ENCODE results near the gene SLC39A11.
A peak's percentile ranks its signal among the peaks of the same experiment; 100 is the strongest.
"Not testable (repeated sequence)": the region's sequence is repeated elsewhere in the genome, so short reads cannot be mapped to it uniquely, and the experiment has no call there.

Gene SLC39A11

DNA sequence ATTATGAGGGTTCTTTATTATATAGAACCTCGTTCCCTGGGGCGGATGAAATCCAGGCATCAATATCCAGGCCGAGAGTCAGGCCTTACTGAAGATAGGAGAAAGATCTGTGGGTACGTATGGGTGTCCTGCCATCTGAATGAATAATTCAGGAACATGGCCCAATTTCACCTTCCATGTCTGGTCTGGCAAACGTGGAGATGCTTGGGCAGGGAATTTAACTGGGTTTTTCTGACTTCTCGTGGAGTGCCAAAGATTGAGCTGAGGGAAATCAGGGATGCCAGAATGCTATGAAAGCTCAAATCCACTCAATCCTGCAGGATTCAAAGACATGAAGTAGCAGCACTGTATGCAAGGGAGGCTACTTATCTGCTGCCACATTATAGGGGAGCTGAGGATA lies 302.8 kb downstream of the SLC39A11 start:
- no peak for DNase-seq (ENCODE audit: low read depth in 2 of 2)

DNA sequence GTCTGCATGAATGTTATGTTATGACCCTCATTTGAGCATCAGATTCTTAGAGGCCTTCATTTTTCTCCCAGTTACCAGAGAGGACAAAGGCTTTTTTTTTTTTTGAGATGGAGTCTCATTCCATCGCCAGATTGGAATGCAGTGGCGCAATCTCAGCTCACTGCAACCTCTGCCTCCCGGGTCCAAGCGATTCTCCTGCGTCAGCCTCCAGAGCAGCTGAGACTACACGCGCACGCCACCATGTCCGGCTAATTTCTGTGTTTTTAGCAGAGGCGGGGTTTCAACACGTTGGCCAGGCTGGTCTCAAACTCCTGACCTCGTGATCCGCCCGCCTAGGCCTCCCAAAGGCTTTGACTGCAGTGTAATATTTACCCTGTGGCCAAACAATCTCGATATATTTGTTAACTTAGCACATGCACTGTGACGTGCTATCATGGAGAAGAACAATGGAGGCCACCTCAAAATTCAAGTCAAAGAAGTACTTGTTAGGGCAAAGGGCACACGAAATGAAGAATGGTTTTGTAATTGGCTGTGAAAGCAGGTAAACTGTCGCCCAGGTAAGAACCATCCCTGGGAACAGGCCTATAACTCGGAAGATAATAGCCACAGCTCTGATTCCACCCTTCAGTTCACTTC lies 303.4 kb downstream of the SLC39A11 start:
- peak in 1 of 2 experiments; percentile 4 for DNase-seq (ENCODE audit: low read depth in 2 of 2)

DNA sequence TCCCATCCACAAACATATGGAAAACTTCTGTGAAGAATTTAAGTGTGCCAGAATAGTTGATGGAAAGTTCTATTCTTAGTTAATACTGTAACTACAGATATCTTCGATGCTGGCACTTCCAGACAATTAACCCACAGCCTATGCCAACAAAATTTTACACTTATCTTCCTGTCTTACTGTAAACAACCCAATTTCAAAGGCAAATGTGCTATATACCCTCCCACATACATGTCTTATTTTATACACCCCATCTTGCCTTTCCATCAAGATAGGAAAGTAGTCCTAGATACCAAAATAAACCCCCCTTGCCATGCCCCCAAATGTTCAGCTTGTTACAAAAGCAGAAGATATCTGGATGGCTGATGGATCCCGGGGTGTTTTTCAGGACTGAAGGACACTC lies 306.3 kb downstream of the SLC39A11 start:
- DNase-seq (ENCODE audit: low read depth in 2 of 2) = no peak

DNA sequence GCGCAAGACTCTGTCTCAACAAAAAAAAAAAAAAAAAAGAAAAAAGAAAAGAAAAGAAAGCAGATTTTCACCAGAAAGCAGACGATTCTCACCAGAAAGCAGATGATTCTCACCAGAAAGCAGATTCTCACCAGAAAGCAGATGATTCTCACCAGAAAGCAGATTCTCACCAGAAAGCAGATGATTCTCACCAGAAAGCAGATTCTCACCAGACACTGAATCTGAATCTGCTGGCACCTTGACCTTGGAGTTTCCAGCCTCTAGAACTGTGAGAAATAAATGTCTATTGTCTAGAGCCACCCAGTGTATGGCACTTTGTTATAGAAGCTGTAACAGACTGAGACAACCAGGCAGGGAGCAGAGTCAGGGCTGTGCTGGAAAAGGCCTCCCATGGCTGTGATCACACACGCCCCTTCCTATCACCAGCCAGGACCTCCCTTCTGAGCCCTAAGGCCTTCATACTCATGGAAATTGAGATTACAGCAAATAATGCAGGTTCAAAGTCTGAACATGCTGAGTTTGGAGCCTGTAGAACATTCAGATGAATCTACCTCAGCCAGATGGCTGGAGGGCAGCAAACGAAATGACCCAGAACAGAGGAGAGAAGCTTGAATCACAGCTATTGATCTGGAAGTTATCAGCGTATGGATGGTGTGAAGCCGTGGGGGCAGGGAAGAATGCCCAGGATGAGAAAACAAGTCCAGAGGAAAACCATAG lies 309.3 kb downstream of the SLC39A11 start:
- no peak for DNase-seq (ENCODE audit: low read depth in 2 of 2)

DNA sequence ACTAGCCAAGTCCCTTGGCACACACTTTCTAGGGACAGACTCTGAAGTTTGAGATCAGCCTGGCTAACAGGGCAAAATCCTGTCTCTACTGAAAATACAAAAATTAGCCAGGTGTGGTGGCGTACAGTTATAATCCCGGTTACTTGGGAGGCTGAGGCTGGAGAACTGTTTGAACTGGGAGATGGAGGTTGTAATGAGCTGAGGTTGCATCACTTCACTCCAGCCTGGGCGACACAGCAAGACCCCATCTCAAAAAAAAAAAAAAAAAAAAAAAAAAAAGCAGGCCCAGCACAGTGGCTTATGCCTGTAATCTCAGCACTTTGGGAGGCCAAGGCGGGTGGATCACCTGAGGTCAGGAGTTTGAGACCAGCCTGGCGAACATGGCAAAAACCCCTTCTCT lies 310.1 kb downstream of the SLC39A11 start:
- not testable (repeated sequence) for DNase-seq (ENCODE audit: low read depth in 2 of 2)

DNA sequence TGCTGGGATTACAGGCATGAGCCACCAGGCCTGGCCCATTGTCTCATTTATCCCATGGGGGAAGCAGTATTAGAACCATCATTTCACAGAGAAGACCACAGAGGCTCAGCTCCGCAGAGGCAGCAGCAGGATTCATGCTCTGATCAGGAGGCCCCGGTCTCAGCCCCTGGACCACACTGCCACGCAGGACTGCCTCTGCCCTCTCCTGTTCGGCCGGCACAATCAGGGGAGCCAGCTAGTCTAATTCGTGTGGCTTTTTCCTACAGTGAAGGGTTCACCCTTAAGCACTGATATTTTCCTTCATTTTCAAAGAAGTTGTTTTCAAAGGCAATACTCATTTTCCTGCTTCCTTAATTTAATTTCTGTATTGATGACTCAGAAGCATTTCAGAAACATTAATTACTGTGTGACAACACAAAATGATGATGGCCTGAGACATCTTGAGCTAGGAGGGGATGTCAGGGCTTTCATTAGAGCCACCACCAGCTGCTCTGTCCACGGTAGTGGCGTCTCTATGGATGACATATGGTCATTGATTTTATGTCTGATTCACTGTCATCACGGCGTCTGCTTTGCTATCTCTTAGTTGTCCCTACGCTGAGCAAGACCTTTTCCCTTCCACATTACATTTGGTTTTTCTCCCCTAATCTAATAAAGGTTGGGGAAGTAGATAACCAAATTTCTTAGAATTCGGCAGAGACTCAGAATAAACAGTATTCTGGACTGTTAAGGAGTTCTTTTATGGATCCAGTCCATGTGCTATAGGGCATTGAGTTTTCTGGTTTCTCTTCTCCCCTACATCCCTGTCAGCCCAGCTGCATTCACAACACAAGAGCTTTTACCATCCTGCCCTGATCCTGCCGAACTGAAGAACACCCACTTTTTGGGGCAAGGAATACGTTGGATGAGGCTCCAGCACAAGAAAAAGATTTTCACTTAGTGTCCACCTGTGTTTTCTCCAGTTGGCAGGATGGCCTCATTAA lies 314.0 kb downstream of the SLC39A11 start:
- DNase-seq (ENCODE audit: low read depth in 2 of 2) = no peak

DNA sequence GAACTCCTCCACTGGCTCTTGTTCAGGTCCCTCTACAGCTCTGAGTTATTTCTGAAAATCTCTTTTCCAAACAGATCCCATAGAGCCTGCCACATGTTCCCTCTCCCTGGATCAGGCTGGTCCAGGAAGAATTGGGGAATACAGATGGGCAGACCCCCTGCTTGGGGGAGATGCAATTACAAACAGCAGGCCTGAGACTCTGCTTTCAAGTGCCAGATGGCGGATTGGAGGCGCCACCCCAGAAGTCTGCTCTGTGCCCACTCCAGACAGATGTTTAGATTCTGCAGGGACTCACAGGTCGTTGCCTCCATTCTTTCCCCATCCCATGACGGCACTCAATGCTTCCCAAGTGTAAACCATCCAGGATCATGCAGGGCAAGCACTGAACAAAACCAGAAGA lies 316.6 kb downstream of the SLC39A11 start:
- no peak for DNase-seq (ENCODE audit: low read depth in 2 of 2)

DNA sequence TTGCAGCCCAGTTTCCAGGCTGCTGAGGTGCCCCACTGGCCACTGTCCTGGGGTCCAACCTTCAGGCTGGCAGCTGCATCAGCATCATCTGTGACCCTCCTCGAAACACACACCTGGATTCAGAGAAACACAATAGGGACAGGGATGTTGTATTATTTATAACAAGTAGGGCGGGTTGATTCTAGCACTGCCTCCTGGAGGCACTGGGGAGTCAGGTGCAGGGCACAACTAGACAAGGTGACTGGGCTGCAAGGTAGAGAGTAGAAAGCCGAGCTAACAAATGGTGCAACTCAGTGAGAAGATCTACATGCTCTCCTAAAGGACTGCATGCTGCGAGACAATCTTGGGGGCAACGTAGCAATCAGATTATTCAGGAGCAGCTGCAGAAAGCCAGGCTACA lies 317.3 kb downstream of the SLC39A11 start:
- no peak for DNase-seq (ENCODE audit: low read depth in 2 of 2)

DNA sequence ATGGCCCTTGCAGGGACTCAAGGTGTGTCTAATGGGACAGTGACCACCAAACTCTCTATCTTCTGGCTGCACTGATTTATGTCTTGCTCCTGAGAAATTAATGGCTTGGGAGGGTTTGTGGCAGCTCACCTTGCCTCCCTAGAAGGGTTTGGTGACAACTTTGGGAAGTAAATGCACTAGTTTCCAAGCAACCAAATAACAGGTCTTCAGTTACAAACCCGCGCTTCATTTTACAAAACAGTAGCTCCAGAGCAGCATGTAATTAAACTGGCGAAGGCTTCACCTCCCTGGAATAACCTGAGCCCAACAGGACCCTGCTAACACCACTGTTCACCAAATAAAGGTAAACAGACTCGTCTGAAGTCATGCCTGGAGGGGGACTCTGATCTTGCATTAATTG lies 318.3 kb downstream of the SLC39A11 start:
- no peak for DNase-seq (ENCODE audit: low read depth in 2 of 2)

DNA sequence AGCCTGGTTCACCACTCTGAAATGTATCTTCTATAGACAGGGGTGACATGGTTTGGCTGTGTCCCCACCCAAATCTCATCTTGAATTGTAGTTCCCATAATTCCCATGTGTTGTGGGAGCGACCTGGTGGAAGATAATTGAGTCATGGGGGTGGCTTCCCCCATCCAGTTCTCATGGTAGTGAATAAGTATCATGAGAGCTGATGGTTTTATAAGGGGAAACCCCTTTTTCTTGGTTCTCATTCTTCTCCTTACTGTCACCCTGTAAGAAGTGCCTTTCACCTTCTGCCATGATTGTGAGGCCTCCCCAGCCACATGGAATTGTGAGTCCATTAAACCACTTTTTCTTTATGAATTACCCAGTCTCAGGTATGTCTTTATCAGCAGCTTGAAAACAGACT lies 319.3 kb downstream of the SLC39A11 start:
- DNase-seq (ENCODE audit: low read depth in 2 of 2) = not testable (repeated sequence)

DNA sequence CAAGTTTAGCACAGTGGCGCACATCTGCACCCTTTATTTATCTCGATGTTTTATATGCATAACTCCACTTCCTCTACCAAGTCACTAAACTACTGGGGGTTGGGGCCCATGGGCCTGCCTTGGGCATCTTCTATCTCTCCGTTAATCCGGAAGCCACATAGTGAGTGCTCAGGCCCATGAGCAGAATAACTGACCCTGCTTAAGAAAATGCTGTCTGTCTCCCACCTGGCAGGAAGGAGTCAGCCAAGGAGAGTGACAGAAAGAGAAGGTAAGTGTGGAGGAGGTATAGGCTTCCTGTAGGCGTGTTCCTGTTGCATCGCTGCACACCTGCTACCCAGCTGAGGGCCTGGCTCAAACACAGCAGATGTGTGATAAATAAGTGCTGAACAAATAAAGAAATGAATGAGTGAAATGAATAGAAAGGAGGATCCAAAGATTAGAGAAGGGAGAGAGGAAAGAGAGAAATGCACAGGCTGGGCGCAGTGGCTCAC lies 320.1 kb downstream of the SLC39A11 start:
- DNase-seq (ENCODE audit: low read depth in 2 of 2) = no peak

DNA sequence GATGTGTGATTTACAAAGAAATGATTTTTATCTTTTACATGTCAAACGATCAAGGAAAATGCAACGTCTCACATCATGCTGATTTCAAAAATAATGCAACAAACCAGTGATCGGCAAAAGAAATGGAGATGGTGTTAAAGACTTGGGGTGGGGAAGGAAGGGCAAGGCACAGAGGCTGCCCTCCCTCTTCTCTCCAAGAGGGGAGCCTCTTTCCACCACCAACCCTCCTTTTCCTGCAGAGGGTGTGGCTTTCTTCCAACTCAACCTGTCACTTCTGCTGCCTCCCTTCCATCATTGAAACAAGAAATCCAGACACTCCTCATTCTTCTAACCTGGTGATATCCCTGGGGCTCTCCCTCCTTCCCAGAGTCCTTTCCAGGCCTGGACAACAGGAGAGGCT lies 320.8 kb downstream of the SLC39A11 start:
- DNase-seq (ENCODE audit: low read depth in 2 of 2) = no peak

DNA sequence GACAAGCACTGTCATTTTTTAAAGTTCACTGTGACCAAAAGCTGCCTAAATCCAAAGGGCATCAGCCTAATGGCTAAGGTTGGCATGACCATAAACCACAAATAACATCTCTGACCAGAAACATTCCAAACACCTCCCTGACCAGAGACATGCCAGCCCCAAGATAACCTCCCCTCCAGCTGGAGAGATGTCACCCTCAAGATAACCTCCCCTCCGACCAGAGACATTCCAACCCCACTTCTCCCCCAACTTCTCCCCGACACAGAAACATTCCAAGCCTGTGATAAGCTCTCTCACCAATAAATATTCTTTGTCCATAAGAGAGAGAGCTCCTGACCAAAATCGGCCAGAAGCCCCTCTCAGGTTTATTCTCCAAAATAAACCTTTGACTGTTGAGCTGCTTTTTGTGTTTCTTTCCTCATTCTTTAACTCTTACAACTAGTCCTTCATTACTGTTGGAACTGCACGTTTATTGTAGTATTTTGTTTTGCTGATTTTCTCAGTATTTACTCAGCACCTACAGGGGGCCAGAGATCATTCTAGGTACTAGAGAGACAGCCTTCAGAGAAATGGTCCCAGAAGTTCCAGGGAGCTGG lies 325.6 kb downstream of the SLC39A11 start:
- no peak for DNase-seq (ENCODE audit: low read depth in 2 of 2)

DNA sequence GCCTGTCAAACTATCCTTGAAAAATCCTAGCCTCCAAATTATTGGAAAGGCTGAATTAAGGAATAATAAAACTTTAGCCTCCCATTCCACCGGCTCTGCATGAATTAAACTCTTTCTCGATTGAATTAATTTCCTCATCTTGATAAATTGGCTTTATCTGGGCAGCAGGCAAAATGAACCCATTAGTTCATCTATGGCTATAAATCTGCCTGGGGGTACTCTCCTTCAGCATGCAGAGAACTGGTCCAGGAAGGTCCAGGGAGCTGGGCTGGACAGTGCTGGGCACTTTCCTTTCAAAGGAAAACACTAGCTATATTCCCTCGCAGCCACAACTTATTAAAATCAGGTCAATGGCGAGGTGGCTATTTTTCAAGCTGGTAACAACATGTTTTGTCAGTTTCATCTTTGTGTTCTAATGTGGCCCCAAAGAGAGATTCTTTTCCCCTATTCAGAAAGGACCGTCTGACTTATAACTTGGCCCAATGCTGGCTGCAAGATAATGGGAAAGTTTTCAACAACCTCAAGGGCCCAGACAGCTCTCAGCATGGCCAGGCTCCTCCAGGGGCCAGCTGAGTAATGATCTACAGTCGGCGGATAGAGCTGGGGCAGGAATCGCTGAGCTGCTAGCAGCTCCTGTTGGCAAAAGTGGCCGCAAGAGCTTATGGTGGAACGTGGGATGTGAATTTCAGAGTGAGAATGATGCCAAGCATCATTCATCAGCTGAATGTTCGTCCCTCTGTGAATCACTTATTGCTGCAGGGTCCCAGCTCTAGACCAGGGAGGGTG lies 326.9 kb downstream of the SLC39A11 start:
- no peak for DNase-seq (ENCODE audit: low read depth in 2 of 2)

DNA sequence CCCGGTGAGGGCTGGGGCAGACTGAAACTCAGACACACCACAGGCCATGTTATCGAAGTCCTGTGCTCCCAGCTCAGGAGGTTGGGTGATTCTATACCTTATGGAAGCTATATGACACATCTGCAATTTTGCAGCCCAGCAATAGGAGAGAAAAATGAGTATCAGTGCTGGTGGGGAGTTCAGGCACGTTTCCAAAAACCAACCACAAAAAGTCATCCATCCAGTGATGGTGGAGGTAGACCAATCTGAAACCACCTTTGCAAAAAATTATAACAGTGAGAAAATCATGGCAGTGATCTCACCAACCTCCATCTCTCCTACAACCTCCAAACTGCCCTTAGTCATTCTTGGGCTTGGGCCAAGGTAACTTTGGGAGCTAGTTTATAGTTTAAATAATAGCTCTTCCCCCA lies 327.9 kb downstream of the SLC39A11 start:
- peak; percentile 5 to 12 for DNase-seq (ENCODE audit: low read depth in 2 of 2)

DNA sequence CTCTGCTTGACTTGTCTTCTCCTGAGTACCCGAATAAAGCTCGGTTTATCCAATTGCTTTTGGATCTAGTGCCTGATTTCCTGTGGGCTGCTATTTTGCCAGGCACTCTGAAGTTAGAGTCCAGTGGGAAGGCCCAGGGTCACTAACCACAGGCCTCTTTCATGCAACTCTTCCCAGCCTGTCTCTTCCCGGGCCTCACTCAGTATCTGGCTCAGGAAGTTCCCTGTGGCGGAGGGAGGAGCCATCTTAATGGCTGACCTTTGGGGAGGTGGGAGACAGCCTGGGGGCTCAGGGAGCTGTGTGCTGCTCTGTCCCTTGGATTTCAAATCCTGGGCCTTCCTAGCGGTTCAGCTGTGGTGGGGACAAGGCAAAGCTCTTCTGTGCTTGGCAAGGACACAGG lies 328.5 kb downstream of the SLC39A11 start:
- no peak for DNase-seq (ENCODE audit: low read depth in 2 of 2)

DNA sequence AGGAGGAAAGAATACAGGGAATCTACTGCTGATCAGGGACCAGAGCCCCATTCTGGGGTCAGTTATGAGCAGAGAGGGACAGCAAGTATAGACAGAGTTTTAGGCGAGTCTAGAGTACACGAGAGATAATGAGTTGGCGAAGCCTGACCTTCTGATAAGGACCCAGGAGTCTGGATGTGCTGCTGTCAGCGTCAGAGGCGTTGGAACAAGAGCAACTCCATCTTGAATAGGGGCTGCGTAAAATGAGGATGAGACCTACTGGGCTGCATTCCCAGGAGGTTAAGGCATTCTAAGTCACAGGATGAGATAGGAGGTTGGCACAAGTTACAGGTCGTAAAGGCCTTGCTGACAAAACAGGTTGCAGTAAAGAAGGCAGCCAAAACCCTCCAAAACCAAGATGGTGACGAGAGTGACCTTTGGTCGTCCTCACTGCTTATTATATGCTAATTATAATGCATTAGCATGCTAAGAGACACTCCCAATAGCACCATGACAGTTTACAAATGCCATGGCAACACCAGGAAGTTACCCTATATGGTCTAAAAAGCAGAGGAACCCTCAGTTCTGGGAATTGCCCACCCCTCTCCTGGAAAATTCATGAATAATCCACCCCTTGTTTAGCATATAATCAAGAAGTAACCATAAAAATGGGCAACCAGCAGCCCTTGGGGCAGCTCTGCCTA lies 330.5 kb downstream of the SLC39A11 start:
- DNase-seq (ENCODE audit: low read depth in 2 of 2) = not testable (repeated sequence)

DNA sequence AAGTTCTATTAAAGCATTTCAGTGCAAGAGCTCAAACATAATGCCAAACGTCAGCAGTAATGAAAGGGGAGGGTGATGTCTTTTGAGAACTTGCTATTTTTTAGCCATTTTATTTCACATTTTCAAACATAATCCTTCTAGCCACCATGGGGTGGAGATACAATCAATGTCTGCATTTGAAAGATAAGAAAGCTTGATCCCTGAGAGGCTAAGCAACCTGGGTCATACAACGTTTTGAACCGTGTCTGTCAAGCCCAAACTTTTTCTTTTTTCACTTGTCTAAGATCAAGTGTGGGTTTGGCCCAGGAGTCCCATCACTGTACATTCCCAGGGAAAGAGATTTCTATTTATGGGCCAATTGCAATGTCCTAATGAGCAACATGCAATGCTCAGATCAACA lies 331.1 kb downstream of the SLC39A11 start:
- no peak for DNase-seq (ENCODE audit: low read depth in 2 of 2)

DNA sequence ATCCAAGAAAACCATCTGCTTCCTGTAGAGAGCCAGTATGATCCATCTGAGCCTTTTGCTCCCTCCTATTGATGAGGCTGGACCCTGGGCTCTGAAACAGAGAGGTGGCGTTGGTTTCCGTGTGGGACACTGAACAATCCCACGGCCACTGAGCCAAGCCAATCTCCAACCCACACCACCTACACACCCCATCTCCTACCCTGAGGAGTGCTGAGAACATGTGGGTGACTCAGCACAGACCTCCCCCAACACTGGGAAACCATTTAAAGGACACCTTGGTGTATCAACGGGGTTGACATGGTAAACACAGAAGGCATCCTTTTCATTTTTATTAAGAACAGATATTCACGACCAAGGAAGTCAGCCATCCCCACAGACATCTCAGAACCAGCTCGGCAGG lies 332.1 kb downstream of the SLC39A11 start:
- no peak for DNase-seq (ENCODE audit: low read depth in 2 of 2)

DNA sequence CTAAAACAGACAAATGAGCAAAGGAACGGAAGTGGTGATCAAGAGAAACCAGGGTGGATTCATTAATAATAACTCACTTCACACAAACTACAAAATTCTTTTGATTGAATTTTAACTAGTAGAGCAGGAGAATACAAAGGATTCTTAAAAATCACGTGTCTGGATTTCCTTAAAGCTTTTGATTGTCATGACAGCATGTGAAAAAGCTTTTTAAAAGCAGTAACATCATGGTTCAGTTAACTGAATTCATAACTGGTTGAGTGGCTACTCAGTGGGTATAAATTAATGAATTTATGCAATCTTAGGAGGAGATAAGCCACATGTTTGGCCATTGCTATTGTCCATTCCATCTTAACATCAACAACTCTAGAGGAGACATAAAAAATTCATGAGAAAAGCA lies 333.2 kb downstream of the SLC39A11 start:
- DNase-seq (ENCODE audit: low read depth in 2 of 2) = no peak
